Measurements from ENCODE around the gene PDE8A.

- no peak for TF ChIP-seq CTCF (IDR thresholded peaks at IDR 0.05)
- TF ChIP-seq POLR2AphosphoS5 (IDR thresholded peaks at IDR 0.05; ENCODE audit: low read depth, low read length): no peak
- no peak for TF ChIP-seq REST (IDR thresholded peaks at IDR 0.05; ENCODE audit: insufficient read depth in 1 of 2, low read depth in 2 of 2, low read length in 1 of 2)
- no peak for TF ChIP-seq TCF7L2 (IDR thresholded peaks at IDR 0.05; ENCODE audit: low read depth, low read length)
- no peak for TF ChIP-seq SIN3A (IDR thresholded peaks at IDR 0.05; ENCODE audit: borderline replicate concordance, insufficient read depth, low read depth, low read length)
These were observed 136.9 kb downstream of the PDE8A start for GRCh38 chr15:85118581-85118980.
